CD4-positive, alpha-beta T cell treated with Interleukin-6 for 4 hours (primary cell): ENCODE measurements around the gene DNPH1.
A peak's percentile ranks its signal among the peaks of the same experiment; 100 is the strongest.

Experiments
- DNase-seq: peaks from one replicate; pipeline ENCODE4 v3.0.0-alpha.2; 2020; ENCODE audit warnings: mixed read lengths

DNPH1 gene

GRCh38 chr6:43263314-43264178 is 34.3 kb upstream of the DNPH1 start:
- DNase-seq = peak; percentile 85

GRCh38 chr6:43262780-43263313 is 33.6 kb upstream of the DNPH1 start:
- no peak for DNase-seq

DNA sequence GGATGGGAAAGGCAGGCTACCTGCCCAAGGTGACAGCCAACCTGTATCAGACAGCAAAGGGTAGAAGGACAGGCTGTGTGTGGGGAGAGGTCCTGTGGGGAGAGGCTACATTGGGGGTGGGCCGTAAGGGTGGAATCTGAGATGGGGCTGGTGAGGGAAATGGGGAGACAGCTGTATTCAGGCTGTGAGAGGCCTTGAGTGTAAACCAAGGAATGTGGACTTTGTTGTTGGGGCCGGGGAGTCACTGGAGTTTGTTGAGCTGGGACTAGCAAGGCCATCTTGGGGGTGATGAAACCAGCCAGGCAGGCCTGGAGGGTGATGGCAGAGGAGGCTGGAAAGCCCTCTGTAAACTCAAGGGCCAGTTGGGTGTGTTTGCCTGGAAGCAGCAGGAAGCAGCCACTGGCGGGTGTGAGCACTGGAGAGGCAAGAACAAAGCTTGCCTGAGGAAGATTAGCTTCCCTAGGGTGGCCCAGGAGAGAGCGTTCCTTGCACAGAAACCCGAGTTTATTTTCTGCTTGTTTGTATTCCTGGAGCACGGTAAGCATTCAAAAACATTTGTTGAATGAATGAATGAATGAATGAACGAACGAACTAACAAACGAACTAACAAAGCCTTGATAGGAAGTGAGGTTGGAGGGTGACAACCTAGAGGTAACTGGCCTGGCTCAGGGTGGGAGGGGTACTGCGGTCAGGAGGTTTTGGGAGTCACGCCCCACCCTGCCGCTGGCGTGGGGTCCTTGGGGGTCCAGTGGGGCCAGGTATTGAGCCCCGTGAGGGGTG is 32.9 kb upstream of the DNPH1 start:
- no peak for DNase-seq

- no peak for DNase-seq
Measured at GRCh38 chr6:43261198-43261597, 31.9 kb upstream of the DNPH1 start.

DNA sequence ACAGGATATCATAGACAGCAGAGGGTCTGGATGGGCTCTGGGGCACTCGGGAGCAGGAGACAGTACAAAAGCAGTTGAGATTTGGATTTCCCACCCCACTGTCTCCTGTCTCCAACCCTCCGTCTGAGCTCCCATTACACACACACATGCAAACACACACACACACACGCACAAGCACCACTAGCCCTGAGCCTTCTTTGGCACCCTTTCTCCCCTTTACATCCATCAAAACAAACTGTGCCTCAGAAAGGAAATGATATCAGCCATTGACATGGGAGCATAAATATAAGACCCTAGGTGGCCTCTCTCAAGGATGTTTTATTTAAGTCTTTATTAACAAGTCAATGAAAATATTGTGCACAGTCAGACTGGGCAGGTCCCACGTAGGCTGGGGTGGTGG is 31.5 kb upstream of the DNPH1 start:
- no peak for DNase-seq

GRCh38 chr6:43258807-43259686 is 29.8 kb upstream of the DNPH1 start:
- DNase-seq = no peak

GRCh38 chr6:43258180-43258579 is 28.9 kb upstream of the DNPH1 start:
- DNase-seq = no peak

- no peak for DNase-seq
Measured at GRCh38 chr6:43257367-43258145, 28.3 kb upstream of the DNPH1 start.

DNA sequence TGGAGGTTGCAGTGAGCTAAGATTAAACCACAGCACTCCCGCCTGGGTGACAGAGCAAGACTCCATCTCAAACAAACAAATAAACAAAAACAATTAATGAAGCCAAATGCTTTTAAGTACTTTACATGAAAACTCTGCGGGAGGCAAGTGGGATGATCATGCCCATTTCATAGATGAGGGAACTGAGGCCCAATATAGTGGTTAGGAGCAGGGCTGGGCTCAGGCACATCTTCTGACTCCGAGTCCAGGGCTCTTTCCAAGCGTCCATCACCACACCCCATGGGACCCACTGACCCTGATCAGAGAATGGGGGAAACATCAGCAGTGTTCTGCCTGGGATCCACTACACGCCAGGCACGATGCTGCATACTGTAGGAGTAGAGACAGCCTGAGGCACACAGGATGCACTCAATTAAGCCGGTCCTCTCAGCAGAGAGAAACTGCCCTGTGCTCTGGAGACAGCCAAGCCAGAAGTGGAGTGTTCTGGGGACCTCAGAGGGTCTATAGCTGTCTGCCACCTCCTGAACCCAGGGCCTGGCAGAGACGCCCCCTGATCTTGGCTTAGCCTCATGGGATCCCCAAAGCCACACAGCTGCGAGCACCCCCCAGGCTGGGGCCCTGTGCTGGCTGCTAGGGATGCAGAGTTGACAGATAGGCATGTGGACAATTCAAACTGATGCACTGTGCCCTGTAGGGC is 27.5 kb upstream of the DNPH1 start:
- DNase-seq = no peak

DNA sequence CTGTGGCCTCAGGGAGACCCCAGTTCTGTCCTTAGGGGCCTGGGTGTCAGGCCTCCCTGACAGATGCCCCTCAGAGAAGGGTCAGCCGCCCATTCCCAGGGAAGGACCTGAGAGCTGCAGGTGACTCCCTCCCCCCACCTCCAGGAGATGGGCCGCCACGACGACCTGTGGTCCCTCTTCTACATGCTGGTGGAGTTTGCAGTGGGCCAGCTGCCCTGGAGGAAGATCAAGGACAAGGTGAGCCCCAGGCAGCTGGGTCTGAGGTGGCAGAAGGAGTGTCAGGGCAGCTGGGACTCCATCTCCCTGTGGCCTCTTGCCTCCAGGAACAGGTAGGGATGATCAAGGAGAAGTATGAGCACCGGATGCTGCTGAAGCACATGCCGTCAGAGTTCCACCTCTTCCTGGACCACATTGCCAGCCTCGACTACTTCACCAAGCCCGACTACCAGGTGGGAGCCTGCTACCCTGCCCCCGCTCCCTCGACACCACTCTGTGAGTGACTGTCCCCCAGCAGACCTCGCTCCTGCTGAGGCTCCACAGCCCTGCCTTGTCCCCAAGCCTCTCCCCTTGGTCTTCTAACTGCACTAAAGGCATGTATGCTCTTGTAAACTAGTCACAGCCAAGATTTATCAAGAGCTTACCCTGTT is 26.2 kb upstream of the DNPH1 start:
- no peak for DNase-seq

- DNase-seq = no peak
Measured at GRCh38 chr6:43254846-43255245, 25.6 kb upstream of the DNPH1 start.

DNA sequence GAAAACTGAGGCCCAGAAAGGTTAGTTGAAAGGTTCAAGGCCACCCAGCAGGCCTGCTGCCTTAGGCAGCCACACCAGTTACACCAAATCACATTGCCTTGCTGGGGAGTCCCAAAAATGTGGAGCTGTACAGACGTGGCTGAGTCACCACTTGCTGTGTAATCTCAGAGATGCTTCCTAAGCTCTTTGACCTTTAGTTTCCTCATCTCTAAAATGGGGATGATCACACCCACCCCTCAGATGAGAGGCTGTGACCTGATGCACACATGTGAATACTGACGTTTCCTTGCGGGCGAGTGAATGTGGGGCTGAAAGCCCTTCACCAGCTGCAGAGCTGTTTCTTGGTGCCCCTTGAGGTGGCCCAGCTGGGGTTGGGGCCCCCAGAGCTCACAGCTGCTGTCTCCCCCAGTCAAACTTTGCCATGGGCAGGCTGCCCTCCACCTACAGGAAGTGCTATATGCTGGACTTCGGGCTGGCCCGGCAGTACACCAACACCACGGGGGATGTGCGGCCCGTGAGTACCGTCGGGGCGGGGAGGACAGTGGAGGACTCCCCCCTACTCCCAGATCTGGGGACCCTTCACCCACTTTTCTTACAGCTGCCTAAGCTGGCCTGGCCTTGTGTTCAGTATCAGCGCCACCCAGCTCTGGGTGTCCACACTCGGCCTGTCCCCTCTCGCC is 25.0 kb upstream of the DNPH1 start:
- no peak for DNase-seq

GRCh38 chr6:43253401-43253800 is 24.1 kb upstream of the DNPH1 start:
- no peak for DNase-seq

GRCh38 chr6:43250992-43251373 is 21.7 kb upstream of the DNPH1 start:
- DNase-seq = no peak

GRCh38 chr6:43248791-43249190 is 19.5 kb upstream of the DNPH1 start:
- no peak for DNase-seq

- no peak for DNase-seq
Measured at GRCh38 chr6:43248101-43248500, 18.8 kb upstream of the DNPH1 start.

DNA sequence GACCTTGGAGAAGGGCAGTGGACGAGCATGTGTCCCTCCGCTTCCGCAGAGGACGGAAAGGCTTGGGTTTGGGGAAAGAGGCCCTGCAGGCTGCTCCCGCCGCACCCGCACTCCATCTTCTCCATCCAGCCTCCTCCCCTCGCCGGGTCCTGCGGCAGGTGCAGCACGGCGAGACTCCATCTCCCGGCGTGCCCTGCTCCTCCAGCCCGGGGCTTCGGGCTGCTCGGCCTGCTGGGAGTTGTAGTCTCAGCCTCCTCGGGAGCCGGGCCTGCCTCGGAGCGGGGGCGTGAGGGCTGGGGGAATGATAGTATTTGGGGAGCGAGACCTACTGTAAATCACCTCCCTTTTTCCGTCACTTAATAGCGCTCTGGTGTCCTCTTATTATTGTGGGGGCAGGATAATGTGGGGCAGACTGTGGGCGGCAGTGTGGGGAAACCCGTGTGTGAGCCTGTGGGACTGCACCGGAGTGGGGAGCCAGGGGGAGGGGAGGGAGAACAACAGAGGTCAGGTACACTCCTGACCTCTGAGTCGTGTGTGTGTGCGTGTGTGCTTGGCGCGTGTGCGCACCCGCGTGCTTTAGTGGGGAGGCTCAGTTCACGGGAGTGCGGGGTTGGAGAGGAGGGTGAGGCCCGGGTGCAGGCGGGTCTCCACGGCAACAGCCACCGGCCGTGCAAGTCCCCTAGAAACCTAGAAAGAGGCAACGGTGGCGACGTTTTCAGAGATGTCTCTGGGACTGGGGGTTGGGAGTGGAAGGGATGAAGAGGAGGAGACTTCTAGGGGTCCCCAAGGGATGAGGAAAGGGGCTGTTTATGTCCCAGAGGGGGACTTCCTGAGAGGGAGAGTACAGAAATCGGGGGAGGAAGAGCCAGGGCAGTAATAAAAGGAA is 18.1 kb upstream of the DNPH1 start:
- peak; percentile 86 for DNase-seq

GRCh38 chr6:43246301-43247113 is 17.2 kb upstream of the DNPH1 start:
- no peak for DNase-seq
